ENCODE results near the gene BTBD2. TPM values are rescaled to one million over a fixed set of nuclear protein-coding genes. Genes with fewer than 3 reads are reported as not detected.

BTBD2 gene
- total and polyA plus RNA-seq, 7 donors, result 30.1 to 68.4 (median 56.3) TPM

DNA sequence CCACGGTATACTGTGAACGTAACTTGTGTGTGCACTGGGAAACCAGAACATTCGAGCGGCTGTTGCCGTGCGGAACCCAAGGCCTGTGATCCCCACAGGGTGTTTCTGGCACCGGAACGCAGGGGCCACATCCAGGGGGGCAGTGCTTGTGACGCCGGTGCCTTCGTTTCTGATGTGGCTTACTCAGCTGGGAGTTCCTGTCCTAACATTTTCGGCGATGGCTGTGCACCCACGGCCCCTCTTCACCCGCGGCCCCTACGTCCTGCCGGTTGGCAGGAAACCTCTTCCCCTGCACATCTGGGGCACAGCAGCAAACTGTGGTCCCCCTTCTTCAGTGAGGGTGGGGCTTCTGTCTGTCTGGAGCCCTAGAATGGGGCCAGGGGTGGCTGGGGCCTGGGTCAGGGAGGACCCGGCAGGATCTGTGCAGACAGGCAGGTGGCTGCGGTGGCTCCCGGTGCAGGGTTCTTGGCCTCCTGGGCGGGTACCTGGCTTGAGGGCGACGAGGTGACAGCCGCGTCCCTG, 48.4 kb downstream of the BTBD2 start:
- Histone ChIP-seq H3K9me3 (no peaks in the 10 kb centered on the region), H3K27me3 (ENCODE audit: insufficient read depth in 3 of 3, low read length in 2 of 3) (no peaks in the 10 kb centered on the region), H3K4me3 (no peak overlapping the region), H3K36me3 (ENCODE audit: insufficient read depth in 1 of 2, low read depth in 1 of 2) (peaks cover 0 to 12% of the 10 kb centered on the region in 2 donors), H3K4me1 (no peaks in the 10 kb centered on the region), H3K27ac (no peak overlapping the region)
- TF ChIP-seq, protein P1, sequence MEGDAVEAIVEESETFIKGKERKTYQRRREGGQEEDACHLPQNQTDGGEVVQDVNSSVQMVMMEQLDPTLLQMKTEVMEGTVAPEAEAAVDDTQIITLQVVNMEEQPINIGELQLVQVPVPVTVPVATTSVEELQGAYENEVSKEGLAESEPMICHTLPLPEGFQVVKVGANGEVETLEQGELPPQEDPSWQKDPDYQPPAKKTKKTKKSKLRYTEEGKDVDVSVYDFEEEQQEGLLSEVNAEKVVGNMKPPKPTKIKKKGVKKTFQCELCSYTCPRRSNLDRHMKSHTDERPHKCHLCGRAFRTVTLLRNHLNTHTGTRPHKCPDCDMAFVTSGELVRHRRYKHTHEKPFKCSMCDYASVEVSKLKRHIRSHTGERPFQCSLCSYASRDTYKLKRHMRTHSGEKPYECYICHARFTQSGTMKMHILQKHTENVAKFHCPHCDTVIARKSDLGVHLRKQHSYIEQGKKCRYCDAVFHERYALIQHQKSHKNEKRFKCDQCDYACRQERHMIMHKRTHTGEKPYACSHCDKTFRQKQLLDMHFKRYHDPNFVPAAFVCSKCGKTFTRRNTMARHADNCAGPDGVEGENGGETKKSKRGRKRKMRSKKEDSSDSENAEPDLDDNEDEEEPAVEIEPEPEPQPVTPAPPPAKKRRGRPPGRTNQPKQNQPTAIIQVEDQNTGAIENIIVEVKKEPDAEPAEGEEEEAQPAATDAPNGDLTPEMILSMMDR (IDR thresholded peaks at IDR 0.05), result no peak
- DNase-seq, result peak in 1 of 2 donors; percentile 48
- intact Hi-C loops (cut with DNase I), result no loop called here
- 89 to 93% (median 92%) methylated on average over 25 to 26 of the region's 26 CpGs for WGBS, 3 donors
- no peak for ATAC-seq

DNA sequence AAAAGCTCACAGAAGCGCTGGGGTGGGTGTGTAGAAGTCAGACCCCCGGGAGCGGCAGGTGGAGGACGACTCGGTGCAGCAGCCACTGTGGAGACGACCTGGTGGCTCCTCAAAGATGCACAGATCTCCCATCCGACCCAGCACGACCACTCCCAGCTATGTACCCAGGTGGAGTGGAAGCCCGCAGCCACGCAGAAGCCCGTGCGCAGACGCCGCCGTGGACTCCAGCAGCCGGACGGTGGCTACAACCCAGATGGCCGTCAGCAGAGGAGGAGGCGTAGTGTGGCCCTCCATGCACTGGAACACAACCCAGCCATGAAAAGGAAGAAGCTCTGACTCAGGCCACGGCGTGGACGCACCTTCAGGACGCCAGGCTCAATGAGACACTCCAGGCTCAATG, 52.8 kb downstream of the BTBD2 start:
- Histone ChIP-seq H3K27me3 (ENCODE audit: insufficient read depth in 3 of 3, low read length in 2 of 3) (no peaks in the 10 kb centered on the region), H3K36me3 (ENCODE audit: insufficient read depth in 1 of 2, low read depth in 1 of 2) (no peaks in the 10 kb centered on the region), H3K27ac (no peak overlapping the region), H3K4me3 (no peak overlapping the region), H3K4me1 (no peaks in the 10 kb centered on the region), H3K9me3 (no peaks in the 10 kb centered on the region)
- DNase-seq (no peak), ATAC-seq (no peak)
- intact Hi-C loops (cut with DNase I), result no loop called here
- WGBS, 3 donors, result 93 to 94% (median 94%) methylated on average over 23 of the region's 23 CpGs
- TF ChIP-seq, protein P1 (IDR thresholded peaks at IDR 0.05), result no peak

- intact Hi-C loops (cut with DNase I), result no loop called here
- H3K4me1 ChIP-seq, result peaks cover 8% of the 10 kb centered on the region
- no peaks in the 10 kb centered on the region for H3K36me3 ChIP-seq (ENCODE audit: insufficient read depth in 1 of 2, low read depth in 1 of 2)
- no peaks in the 10 kb centered on the region for H3K27me3 ChIP-seq (ENCODE audit: insufficient read depth in 3 of 3, low read length in 2 of 3)
- H3K4me3 ChIP-seq, result no peak overlapping the region
- no peak for ATAC-seq
- WGBS, 3 donors, result 91% methylated on average over 36 to 42 of the region's 42 CpGs
- TF ChIP-seq, protein P1 (IDR thresholded peaks at IDR 0.05), result no peak
- no peak overlapping the region for H3K27ac ChIP-seq
- no peaks in the 10 kb centered on the region for H3K9me3 ChIP-seq
- peak in 1 of 2 donors; percentile 51 for DNase-seq
These were observed 54.3 kb downstream of the BTBD2 start for GRCh38 chr19:1961000-1961883.

- ATAC-seq (no peak), DNase-seq (no peak)
- Histone ChIP-seq H3K9me3 (no peaks in the 10 kb centered on the region), H3K4me3 (no peak overlapping the region), H3K27ac (no peak overlapping the region), H3K4me1 (peaks cover 8% of the 10 kb centered on the region), H3K27me3 (ENCODE audit: insufficient read depth in 3 of 3, low read length in 2 of 3) (no peaks in the 10 kb centered on the region), H3K36me3 (ENCODE audit: insufficient read depth in 1 of 2, low read depth in 1 of 2) (no peaks in the 10 kb centered on the region)
- 90 to 95% (median 90%) methylated on average over 32 of the region's 32 CpGs for WGBS, 3 donors
- TF ChIP-seq, protein P1 (IDR thresholded peaks at IDR 0.05), result no peak
- intact Hi-C loops (cut with DNase I), result no loop called here
These were observed 55.5 kb downstream of the BTBD2 start for GRCh38 chr19:1959928-1960589.

Measured in psoas muscle (tissue), 8 donors.